GM12801 (cell line): ENCODE data around the gene PDE1A.

Experiments
- TF ChIP-seq, protein P1 (sequence below): IDR thresholded peaks from one replicate; pipeline ENCODE4 v1.5.1; 2011; ENCODE audit warnings: control low read depth; ENCODE audit not compliant: insufficient read length; ENCODE audit errors: extremely low read depth

Gene PDE1A

GRCh38 chr2:182170341-182170740, 256.5 kb downstream of the PDE1A start:
- TF ChIP-seq, protein P1, sequence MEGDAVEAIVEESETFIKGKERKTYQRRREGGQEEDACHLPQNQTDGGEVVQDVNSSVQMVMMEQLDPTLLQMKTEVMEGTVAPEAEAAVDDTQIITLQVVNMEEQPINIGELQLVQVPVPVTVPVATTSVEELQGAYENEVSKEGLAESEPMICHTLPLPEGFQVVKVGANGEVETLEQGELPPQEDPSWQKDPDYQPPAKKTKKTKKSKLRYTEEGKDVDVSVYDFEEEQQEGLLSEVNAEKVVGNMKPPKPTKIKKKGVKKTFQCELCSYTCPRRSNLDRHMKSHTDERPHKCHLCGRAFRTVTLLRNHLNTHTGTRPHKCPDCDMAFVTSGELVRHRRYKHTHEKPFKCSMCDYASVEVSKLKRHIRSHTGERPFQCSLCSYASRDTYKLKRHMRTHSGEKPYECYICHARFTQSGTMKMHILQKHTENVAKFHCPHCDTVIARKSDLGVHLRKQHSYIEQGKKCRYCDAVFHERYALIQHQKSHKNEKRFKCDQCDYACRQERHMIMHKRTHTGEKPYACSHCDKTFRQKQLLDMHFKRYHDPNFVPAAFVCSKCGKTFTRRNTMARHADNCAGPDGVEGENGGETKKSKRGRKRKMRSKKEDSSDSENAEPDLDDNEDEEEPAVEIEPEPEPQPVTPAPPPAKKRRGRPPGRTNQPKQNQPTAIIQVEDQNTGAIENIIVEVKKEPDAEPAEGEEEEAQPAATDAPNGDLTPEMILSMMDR: no peak

DNA sequence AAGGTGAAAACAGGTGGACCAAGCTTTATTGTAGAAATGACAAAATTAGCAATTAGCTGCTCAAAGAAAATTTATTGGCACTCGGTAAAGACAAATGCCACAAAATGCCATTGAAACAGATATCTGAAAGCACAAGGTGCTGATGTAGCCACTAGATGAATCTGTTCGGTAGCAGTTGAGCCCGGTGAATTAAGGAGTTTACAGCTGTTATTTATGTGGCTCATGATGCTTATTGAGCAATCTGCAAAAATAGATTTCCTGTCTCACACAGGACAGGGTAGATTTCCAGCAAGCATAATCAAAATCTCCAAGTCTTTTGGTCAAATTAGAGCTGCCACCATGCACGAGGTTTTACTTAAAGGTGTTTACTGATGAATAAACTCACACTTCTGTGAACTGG, 259.0 kb downstream of the PDE1A start:
- TF ChIP-seq, protein P1: no peak

DNA sequence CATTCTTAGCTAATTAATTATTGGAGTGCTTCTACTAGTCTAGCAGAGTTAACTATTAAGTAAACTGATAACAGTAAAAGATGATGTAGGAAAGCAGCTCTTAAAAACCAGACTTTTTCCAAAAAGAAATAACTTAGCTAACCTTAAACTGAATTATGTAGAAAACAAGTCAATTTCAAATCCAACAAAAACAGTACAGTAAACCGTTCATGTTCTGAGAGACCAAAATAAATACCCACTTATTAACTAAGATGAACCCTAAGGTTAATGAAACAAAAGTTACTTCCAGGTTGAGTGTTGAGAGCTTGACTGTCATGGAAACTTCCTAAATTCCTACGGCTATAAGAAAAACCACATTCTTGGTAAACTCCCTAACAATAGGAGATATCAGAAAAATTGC, 260.0 kb downstream of the PDE1A start:
- TF ChIP-seq, protein P1: no peak

- TF ChIP-seq, protein P1: no peak
These were observed 260.4 kb downstream of the PDE1A start for GRCh38 chr2:182166406-182166805.

DNA sequence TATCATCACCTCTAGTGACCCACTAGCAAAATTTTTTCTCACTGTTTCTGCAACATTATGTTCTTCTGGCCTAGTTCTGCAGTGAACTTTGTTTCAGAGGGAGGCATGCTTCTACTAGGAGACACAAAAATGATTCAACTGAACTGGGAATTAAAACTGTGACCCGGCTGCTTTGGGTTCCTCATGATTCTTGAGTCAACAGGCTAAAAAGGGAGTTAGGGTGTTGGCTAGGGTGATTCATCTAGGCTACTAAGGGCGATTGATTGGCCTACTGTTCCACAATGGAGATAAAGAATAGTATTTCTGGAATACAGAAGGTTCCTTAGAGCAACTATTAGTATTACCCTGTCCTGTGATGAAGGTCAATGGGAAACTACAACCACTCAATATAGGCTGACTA, 261.6 kb downstream of the PDE1A start:
- TF ChIP-seq, protein P1: no peak

GRCh38 chr2:182164686-182165085, 262.1 kb downstream of the PDE1A start:
- TF ChIP-seq, protein P1: no peak

DNA sequence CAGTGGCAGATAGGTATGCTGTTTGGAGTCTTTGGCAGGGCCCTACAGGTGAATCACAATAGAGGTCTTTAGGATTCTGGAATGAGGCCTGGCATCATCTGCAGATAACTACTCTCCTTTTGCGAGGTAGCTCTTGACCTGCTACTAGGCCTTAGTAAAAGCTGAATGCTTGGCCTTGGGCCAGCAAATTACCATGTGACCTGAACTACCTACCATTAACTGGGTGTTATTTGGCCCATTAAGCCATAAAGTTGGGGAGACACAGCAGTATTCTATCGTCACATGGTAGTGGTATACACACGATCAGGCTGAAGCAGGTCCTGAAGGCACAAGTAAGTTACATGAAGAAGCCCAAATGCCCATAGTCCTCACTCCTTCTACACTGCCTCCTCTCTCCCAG, 263.0 kb downstream of the PDE1A start:
- TF ChIP-seq, protein P1: no peak

DNA sequence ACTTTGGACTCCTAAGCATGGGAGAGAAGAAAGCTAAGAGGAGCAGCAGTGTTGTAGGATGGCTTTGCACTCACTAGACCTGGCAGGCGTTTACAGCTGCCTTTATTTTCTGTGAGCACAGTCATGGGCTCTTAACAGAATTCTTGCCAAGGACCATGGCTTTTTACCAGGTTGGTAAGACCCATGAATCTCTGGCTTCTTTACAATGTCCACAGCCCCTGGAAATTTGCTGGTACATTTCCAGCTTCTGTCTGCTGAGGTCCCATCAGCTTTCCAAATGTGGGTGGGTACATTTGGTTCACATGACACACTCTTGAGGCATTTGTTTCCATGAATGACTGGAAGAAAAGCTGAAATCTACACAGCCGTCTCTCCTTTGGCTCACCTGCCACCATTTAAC, 278.5 kb downstream of the PDE1A start:
- TF ChIP-seq, protein P1: no peak
